ENCODE data around the gene DIPK1C.

- TF ChIP-seq TCF4 (CRISPR knock-in tag; IDR thresholded peaks at IDR 0.05; ENCODE audit: borderline replicate concordance) (no peak), OSR1 (CRISPR knock-in tag; IDR thresholded peaks at IDR 0.05) (no peak), PATZ1 (CRISPR knock-in tag; IDR thresholded peaks at IDR 0.05; ENCODE audit: borderline replicate concordance) (no peak), ZFP30 (CRISPR knock-in tag; IDR thresholded peaks at IDR 0.05) (no peak), TSHZ2 (CRISPR knock-in tag; IDR thresholded peaks at IDR 0.05) (no peak)
These were observed 46.6 kb downstream of the DIPK1C start for GRCh38 chr18:74410441-74410992.
